ENCODE results near the gene POLL.

GRCh38 chr10:101560298-101561067, 27.6 kb downstream of the POLL start:
- no peak for TF ChIP-seq CTCF (IDR thresholded peaks at IDR 0.05; ENCODE audit: low read depth, low read length, poor library complexity, severe bottlenecking)
- no peak for TF ChIP-seq EZH2phosphoT487 (IDR thresholded peaks at IDR 0.05; ENCODE audit: borderline replicate concordance, low read length)

Measured in DOHH2 (cell line).